Measurements from ENCODE around the gene PRELID2.
"Not testable (repeated sequence)": the region's sequence is repeated elsewhere in the genome, so short reads cannot be mapped to it uniquely, and the experiment has no call there.

PRELID2 gene

GRCh38 chr5:145840458-145841132 is 5.5 kb upstream of the PRELID2 start:
- H3K4me3 ChIP-seq (ENCODE audit: low read depth, low read length) = no peak overlapping the region
- no peak for TF ChIP-seq CTCF (IDR thresholded peaks at IDR 0.05; ENCODE audit: control insufficient read depth, extremely low read depth, insufficient read depth)
- no peak for DNase-seq (ENCODE audit: low read depth)

- DNase-seq (ENCODE audit: low read depth) = no peak
- no peak for TF ChIP-seq CTCF (IDR thresholded peaks at IDR 0.05; ENCODE audit: control insufficient read depth, extremely low read depth, insufficient read depth)
- H3K4me3 ChIP-seq (ENCODE audit: low read depth, low read length) = no peak overlapping the region
These were observed 3.1 kb upstream of the PRELID2 start for GRCh38 chr5:145838276-145838675.

- DNase-seq (ENCODE audit: low read depth); H3K4me3 ChIP-seq (ENCODE audit: low read depth, low read length): not testable (repeated sequence)
These were observed 1.1 kb upstream of the PRELID2 start for GRCh38 chr5:145836241-145836640.

GRCh38 chr5:145835848-145836239 is 702 bp upstream of the PRELID2 start:
- no peak overlapping the region for H3K4me3 ChIP-seq (ENCODE audit: low read depth, low read length)
- TF ChIP-seq CTCF (IDR thresholded peaks at IDR 0.05; ENCODE audit: control insufficient read depth, extremely low read depth, insufficient read depth) = no peak
- no peak for DNase-seq (ENCODE audit: low read depth)

- DNase-seq (ENCODE audit: low read depth) = no peak
- TF ChIP-seq CTCF (IDR thresholded peaks at IDR 0.05; ENCODE audit: control insufficient read depth, extremely low read depth, insufficient read depth) = no peak
- no peak overlapping the region for H3K4me3 ChIP-seq (ENCODE audit: low read depth, low read length)
These were observed 607 bp downstream of the PRELID2 start for GRCh38 chr5:145834554-145834916.

GRCh38 chr5:145833631-145834200 is 1.4 kb downstream of the PRELID2 start:
- no peak for TF ChIP-seq CTCF (IDR thresholded peaks at IDR 0.05; ENCODE audit: control insufficient read depth, extremely low read depth, insufficient read depth)
- no peak for DNase-seq (ENCODE audit: low read depth)
- H3K4me3 ChIP-seq (ENCODE audit: low read depth, low read length) = no peak overlapping the region

- no peak overlapping the region for H3K4me3 ChIP-seq (ENCODE audit: low read depth, low read length)
- DNase-seq (ENCODE audit: low read depth) = no peak
- no peak for TF ChIP-seq CTCF (IDR thresholded peaks at IDR 0.05; ENCODE audit: control insufficient read depth, extremely low read depth, insufficient read depth)
These were observed 4.5 kb downstream of the PRELID2 start for GRCh38 chr5:145830594-145830993.

Data from LNCaP clone FGC (cell line).